Breast epithelium (tissue), 3 donors: ENCODE measurements around the gene ZBTB12.

ENCODE experiments used
- POLR2A ChIP-seq: fragments of 450-650 bp; IDR thresholded peaks from one replicate; pipeline ENCODE4 v1.6.1; 2016; ENCODE audit warnings: antibody characterized with exemption, mild to moderate bottlenecking, moderate library complexity
- POLR2AphosphoS5 ChIP-seq, 3 donors: sonication (generic); formaldehyde crosslinking; IDR thresholded peaks; one replicate each; pipeline ENCODE4 v1.6.1; 2017; ENCODE audit warnings: antibody characterized with exemption in 3 of 3
- TF ChIP-seq, protein P1 (sequence below), 3 donors: fragments of 450-650 bp; IDR thresholded peaks; one replicate each; pipeline ENCODE4 v1.5.1; 2016 to 2017; ENCODE audit warnings: antibody characterized with exemption in 3 of 3, mild to moderate bottlenecking in 3 of 3, moderate library complexity in 3 of 3

GRCh38 chr6:31935823-31936222, 33.9 kb upstream of the ZBTB12 start:
- TF ChIP-seq, protein P1, sequence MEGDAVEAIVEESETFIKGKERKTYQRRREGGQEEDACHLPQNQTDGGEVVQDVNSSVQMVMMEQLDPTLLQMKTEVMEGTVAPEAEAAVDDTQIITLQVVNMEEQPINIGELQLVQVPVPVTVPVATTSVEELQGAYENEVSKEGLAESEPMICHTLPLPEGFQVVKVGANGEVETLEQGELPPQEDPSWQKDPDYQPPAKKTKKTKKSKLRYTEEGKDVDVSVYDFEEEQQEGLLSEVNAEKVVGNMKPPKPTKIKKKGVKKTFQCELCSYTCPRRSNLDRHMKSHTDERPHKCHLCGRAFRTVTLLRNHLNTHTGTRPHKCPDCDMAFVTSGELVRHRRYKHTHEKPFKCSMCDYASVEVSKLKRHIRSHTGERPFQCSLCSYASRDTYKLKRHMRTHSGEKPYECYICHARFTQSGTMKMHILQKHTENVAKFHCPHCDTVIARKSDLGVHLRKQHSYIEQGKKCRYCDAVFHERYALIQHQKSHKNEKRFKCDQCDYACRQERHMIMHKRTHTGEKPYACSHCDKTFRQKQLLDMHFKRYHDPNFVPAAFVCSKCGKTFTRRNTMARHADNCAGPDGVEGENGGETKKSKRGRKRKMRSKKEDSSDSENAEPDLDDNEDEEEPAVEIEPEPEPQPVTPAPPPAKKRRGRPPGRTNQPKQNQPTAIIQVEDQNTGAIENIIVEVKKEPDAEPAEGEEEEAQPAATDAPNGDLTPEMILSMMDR (IDR thresholded peaks at IDR 0.05): no peak
- no peak for TF ChIP-seq POLR2A
- no peak for TF ChIP-seq POLR2AphosphoS5 (IDR thresholded peaks at IDR 0.05)
